IPS-20b (cell line): ENCODE measurements around the gene LY6G6D.

Experiments
- H3K27ac ChIP-seq: one replicate; pipeline ENCODE4 v1.5.1; 2013; ENCODE audit warnings: low read length
- H3K27me3 ChIP-seq: 2 replicates; pipeline ENCODE4 v1.6.1; 2013; ENCODE audit warnings: mild to moderate bottlenecking, low read length, inconsistent platforms; ENCODE audit not compliant: insufficient read depth
- H3K36me3 ChIP-seq: 2 replicates; pipeline ENCODE4 v1.6.1; 2013; ENCODE audit warnings: low read depth, mild to moderate bottlenecking, inconsistent platforms, low read length, moderate library complexity; ENCODE audit not compliant: insufficient read depth
- H3K4me1 ChIP-seq: 2 replicates; pipeline ENCODE4 v1.6.1; 2013; ENCODE audit warnings: mild to moderate bottlenecking, control low read depth, inconsistent platforms, low read length, moderate library complexity; ENCODE audit not compliant: insufficient read depth
- H3K4me3 ChIP-seq: 2 replicates; pipeline ENCODE4 v1.5.1; 2013; ENCODE audit warnings: mild to moderate bottlenecking, low read length, inconsistent platforms
- H3K9ac ChIP-seq: 2 replicates; pipeline ENCODE4 v1.6.1; 2013; ENCODE audit warnings: low read depth, mild to moderate bottlenecking, inconsistent platforms, low read length, moderate library complexity
- H3K9me3 ChIP-seq: 2 replicates; pipeline ENCODE4 v1.6.1; 2013; ENCODE audit warnings: mild to moderate bottlenecking, low read depth, low read length, inconsistent platforms; ENCODE audit not compliant: insufficient read depth

The LY6G6D gene

DNA sequence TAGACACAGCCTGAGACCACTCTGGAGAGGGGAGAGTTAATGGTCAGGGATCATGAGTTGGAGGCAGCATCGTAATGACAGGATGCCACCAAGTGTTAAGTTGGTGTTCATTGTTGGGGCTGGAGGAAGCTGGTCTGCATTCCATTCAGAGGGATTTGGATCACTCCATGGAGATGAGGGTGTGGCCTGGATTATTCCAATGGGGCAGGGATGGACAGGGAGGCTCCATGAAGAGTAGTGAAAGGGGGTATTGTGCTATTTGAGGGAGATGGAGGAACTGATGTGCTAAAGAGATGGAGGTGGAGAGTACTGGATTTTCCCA is 48.4 kb downstream of the LY6G6D start:
- H3K9ac ChIP-seq = no peak overlapping the region; the same call in 1 of the 2 replicates
- peaks cover 7% of the 10 kb centered on the region; the same call in 1 of the 2 replicates for H3K4me1 ChIP-seq
- H3K27me3 ChIP-seq = no peaks in the 10 kb centered on the region; the same call in 1 of the 2 replicates
- no peaks in the 10 kb centered on the region for H3K9me3 ChIP-seq
- no peak overlapping the region for H3K4me3 ChIP-seq
- peaks cover 21% of the 10 kb centered on the region for H3K36me3 ChIP-seq
- no peak overlapping the region for H3K27ac ChIP-seq

DNA sequence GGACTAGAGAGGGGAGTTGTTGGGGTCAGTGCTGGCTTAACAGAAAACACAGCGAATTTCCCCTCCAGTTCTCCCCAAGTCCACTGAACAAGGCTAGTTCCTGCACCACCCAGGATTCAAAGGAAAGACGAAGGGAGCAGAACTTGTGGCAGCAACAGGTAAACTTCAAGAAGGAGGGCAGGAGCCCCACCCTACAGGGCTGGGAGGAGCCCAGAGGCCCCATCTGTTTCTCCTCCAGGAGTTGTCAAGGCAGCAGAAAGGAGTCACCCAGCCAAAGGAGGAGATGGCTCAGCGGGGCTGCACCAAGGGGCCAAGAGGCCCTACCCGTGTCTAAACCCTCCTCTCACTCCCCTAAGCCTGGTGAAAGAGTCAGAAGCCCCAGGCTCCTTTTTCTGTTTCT is 49.0 kb downstream of the LY6G6D start:
- peaks cover 17% of the 10 kb centered on the region for H3K36me3 ChIP-seq
- H3K27ac ChIP-seq = no peak overlapping the region
- H3K9me3 ChIP-seq = no peaks in the 10 kb centered on the region
- no peak overlapping the region for H3K9ac ChIP-seq
- H3K4me3 ChIP-seq = no peak overlapping the region
- H3K4me1 ChIP-seq = peaks cover 7% of the 10 kb centered on the region; the same call in 1 of the 2 replicates
- H3K27me3 ChIP-seq = no peaks in the 10 kb centered on the region; the same call in 1 of the 2 replicates

DNA sequence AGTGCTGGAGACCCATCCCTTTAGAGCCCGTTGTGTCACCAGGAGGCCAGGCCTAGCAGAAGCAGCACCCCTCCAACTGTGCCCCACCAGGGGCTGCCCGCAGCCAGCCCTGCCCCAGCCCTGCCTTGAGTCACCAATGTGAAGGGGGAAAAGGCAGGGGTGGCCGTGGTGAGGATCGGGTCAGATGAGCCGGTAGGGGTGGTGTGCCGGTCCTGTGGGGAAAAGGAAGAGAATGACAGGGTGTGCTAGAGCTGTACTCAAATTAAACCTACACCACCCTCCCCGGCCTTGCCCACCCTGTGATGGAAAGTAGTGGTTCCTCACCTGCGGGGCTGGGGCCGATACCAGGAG is 50.4 kb downstream of the LY6G6D start:
- Histone ChIP-seq H3K27me3 (no peaks in the 10 kb centered on the region; the same call in 1 of the 2 replicates), H3K27ac (no peak overlapping the region), H3K9ac (no peak overlapping the region), H3K36me3 (peaks cover 12% of the 10 kb centered on the region), H3K4me3 (no peak overlapping the region), H3K9me3 (no peaks in the 10 kb centered on the region), H3K4me1 (peaks cover 7% of the 10 kb centered on the region; the same call in 1 of the 2 replicates)

DNA sequence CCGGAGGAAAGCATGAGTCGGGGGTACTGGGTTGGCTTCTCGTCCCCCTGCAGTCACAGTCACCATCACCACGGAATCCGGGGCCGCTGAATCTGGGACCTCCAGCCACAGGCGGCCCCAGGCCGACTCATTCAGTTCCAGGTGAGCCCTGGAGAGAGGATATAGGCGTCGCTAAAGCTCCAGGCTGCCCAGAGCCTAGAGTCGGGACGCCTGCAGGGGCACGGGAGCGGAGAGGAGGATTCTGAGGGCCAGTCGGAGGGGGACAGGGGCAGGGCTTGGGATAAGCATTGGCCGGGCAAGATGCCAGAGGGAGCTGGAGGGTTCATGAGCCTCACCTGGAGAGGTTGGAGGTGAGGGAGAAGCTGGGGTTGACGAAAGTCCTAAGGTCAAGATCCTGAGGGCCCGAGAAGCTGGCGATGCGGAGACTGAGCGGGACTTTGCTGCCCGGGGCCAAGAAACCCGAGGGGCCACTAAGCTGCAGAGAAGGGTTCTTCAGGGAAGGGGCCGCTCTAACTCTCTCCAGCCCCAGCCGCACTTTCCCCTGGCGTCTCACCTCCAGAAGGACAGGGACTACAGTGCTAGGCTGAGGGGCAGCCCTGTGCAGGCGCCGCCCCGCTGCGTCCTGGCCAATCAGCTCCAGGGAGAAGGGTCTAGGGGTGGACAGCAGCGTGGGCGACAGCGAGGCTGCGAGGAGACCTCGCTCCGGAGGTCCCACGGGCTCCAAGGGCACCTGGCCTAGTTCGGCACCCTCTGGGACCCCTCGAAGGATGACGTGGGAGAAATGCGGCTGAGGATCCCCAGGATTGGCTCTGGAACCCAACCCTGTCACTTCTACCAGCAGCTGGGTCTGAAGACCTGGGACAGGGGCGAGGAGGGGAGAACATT is 51.0 kb downstream of the LY6G6D start:
- Histone ChIP-seq H3K4me1 (peaks cover 7% of the 10 kb centered on the region; the same call in 1 of the 2 replicates), H3K36me3 (peaks cover 12% of the 10 kb centered on the region), H3K27me3 (no peaks in the 10 kb centered on the region; the same call in 1 of the 2 replicates), H3K27ac (no peak overlapping the region), H3K9me3 (no peaks in the 10 kb centered on the region), H3K9ac (peak overlapping the region; percentile 23; the same call in 1 of the 2 replicates), H3K4me3 (peak overlapping the region; percentile 58; the same call in 1 of the 2 replicates)

DNA sequence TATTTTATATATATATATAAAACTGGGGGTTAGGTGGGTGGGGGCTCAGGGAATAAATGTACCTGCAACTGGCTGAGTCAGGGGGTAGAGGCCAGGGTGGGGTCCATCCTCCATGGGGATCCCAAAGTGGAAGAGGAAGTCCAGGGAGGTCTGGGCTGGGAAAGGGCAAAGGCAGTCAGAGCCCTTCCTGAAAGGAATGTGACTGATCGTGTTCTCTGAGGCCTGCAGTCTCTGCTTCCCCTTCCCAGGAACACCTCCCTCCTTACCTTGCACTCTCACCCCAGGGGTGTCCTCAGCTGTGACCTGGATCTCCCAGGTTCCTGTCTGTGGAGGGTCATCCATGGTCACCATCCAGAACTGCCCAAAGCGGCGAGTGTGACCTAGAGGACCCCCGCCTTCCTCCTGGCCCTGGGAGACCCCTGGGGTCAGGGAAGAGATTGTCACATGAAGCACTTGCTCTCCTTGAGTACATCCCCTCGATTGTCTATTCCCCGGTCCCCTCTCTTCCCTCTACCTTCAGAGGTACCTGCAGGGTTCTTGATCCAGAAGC is 52.0 kb downstream of the LY6G6D start:
- Histone ChIP-seq H3K4me1 (peaks cover 7% of the 10 kb centered on the region; the same call in 1 of the 2 replicates), H3K27me3 (no peaks in the 10 kb centered on the region; the same call in 1 of the 2 replicates), H3K9me3 (no peaks in the 10 kb centered on the region), H3K9ac (no peak overlapping the region), H3K4me3 (no peak overlapping the region), H3K27ac (no peak overlapping the region), H3K36me3 (peaks cover 4% of the 10 kb centered on the region)
